ENCODE data around the gene DDI2.

The DDI2 gene

GRCh38 chr1:15609631-15610030 is 7.6 kb upstream of the DDI2 start:
- H3K4me3 ChIP-seq (ENCODE audit: control insufficient read depth, low read depth, low read length), result no peak overlapping the region
- no peak for DNase-seq (ENCODE audit: low read depth)

DNA sequence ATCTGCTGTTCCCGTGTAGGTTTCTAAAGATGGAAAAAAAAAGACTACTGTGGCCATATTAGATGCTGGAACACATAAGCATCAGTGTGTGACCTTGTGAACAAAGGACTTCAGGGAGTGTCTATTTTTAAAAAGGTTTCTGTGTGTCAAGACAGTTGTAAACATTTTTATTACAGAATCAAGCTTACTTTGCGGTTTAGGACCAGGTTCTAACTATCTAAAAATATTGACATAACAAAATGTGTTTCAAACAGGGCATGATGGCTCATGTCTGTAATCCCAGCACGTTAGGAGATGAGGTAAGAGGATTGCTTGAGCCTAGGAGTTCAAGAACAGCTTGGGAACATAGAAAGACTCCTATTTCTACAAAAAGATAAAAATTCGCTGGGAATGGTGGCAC is 7.1 kb upstream of the DDI2 start:
- no peak overlapping the region for H3K4me3 ChIP-seq (ENCODE audit: control insufficient read depth, low read depth, low read length)
- TF ChIP-seq, protein P1, sequence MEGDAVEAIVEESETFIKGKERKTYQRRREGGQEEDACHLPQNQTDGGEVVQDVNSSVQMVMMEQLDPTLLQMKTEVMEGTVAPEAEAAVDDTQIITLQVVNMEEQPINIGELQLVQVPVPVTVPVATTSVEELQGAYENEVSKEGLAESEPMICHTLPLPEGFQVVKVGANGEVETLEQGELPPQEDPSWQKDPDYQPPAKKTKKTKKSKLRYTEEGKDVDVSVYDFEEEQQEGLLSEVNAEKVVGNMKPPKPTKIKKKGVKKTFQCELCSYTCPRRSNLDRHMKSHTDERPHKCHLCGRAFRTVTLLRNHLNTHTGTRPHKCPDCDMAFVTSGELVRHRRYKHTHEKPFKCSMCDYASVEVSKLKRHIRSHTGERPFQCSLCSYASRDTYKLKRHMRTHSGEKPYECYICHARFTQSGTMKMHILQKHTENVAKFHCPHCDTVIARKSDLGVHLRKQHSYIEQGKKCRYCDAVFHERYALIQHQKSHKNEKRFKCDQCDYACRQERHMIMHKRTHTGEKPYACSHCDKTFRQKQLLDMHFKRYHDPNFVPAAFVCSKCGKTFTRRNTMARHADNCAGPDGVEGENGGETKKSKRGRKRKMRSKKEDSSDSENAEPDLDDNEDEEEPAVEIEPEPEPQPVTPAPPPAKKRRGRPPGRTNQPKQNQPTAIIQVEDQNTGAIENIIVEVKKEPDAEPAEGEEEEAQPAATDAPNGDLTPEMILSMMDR (IDR thresholded peaks at IDR 0.05; ENCODE audit: control insufficient read depth, insufficient read depth, low read depth, low read length, missing control alignments), result no peak
- DNase-seq (ENCODE audit: low read depth), result no peak

More at GRCh38 chr1:15609631-15610030, 7.6 kb upstream of the DDI2 start:
- TF ChIP-seq, protein P1 (IDR thresholded peaks at IDR 0.05; ENCODE audit: control insufficient read depth, insufficient read depth, low read depth, low read length, missing control alignments), result no peak

DNA sequence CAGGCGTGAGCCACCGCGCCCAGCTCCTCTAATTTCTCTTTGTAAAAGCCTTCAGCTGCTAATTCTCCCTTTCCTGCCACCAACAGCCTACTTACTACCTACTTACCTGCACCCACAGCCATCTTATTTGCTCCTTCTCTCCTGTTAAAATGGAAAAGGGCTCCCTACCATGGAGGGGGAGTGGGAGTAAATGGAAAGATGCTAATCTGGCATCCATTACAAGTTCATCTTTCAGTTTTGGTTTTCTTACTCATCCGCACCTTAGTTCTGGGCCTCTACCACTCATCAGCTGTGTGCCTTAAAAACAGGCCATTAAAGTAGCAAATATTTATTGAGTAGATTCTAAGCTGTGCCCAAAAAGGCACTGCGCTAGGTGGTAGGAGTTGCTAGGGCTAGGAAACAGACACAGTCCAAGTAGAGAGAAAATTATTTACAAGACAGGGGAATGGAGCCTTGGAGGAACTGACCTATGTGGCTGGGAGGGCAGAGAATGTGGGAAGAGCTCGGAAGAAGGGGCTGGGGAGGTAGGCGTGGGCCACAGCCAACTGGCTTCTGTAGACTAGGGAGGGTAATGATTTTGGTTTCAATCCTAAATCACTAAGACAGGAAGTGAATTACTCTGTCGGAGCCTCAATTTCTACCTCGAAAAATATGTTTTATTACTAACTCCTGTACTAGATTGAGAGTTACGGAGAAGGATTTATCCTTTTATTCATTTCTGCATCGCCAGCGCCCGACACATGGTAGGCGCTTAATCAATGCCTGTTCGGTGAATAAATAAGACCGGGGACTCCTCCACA is 685 bp upstream of the DDI2 start:
- TF ChIP-seq, protein P1 (IDR thresholded peaks at IDR 0.05; ENCODE audit: control insufficient read depth, insufficient read depth, low read depth, low read length, missing control alignments), result no peak
- peak overlapping the region; percentile 54 for H3K4me3 ChIP-seq (ENCODE audit: control insufficient read depth, low read depth, low read length)
- no peak for DNase-seq (ENCODE audit: low read depth)

DNA sequence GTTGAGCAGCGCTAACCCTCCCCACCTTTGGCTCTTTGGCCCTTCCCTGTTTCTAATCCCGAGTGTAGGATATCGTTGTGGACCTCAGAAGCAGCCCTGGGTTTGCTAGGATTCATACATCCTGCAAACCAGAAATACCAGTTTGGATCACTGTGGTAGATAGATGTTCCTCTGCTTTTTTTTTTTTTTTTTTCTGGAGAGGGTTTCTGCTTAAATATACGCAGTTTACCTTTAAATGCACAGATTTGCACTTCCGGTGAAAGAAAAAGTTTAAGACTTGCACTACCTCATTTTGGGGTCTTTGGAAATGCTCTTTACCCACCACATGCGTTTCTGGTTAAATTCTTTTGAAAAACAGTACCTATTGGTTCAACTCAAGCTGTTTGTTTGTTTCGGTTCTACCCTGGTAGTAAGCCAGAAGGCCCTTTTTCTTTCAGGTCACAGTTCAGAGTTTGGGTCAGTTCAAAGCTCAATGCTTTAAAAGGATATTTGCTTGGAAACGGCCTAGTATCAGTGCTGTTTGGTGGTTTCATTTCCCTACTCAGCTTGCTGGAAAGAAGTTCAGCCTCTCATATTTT is 908 bp downstream of the DDI2 start:
- DNase-seq (ENCODE audit: low read depth), result no peak
- TF ChIP-seq, protein P1 (IDR thresholded peaks at IDR 0.05; ENCODE audit: control insufficient read depth, insufficient read depth, low read depth, low read length, missing control alignments), result no peak
- peak overlapping the region; percentile 100 for H3K4me3 ChIP-seq (ENCODE audit: control insufficient read depth, low read depth, low read length)

- peak overlapping the region; percentile 100 for H3K4me3 ChIP-seq (ENCODE audit: control insufficient read depth, low read depth, low read length)
- TF ChIP-seq, protein P1 (IDR thresholded peaks at IDR 0.05; ENCODE audit: control insufficient read depth, insufficient read depth, low read depth, low read length, missing control alignments), result no peak
- DNase-seq (ENCODE audit: low read depth), result peak; percentile 74
Measured at GRCh38 chr1:15618655-15619525, 1.6 kb downstream of the DDI2 start.

DNA sequence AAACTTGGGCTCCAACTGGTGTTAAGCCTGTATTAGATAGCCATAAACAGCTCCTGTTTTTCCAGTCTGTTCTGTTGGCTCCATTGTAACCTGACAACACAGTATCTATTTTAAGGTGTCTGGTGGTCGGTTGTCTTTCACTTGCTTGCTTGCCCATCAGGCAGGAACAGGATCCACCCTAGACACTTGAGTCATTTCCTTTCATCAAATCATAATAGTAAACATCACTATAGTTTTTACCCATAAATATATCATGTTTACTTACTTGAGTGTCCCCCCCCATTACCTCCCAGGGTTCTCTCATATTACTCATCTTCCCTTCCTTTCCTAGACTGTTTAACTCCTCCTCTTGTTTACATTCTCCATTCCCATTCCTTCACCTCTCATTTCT is 2.9 kb downstream of the DDI2 start:
- no peak for DNase-seq (ENCODE audit: low read depth)
- no peak overlapping the region for H3K4me3 ChIP-seq (ENCODE audit: control insufficient read depth, low read depth, low read length)
- TF ChIP-seq, protein P1 (IDR thresholded peaks at IDR 0.05; ENCODE audit: control insufficient read depth, insufficient read depth, low read depth, low read length, missing control alignments), result no peak
